Testis (tissue), 3 donors: ENCODE data around the gene PLVAP. TPM values are rescaled to one million over a fixed set of nuclear protein-coding genes. Genes with fewer than 3 reads are reported as not detected.

Experiments
- DNase-seq: peaks from one replicate; pipeline ENCODE4 v3.0.0-alpha.2; 2019
- H3K27ac ChIP-seq, 2 donors: fragments of 200-600 bp; sonication (generic); one replicate each; pipeline ENCODE4 v1.5.1; 2019
- H3K27me3 ChIP-seq: fragments of 200-600 bp; sonication (generic); one replicate; pipeline ENCODE4 v1.5.1; 2019
- H3K36me3 ChIP-seq: fragments of 200-600 bp; sonication (generic); one replicate; pipeline ENCODE4 v1.5.1; 2017; ENCODE audit warnings: low read depth; ENCODE audit errors: missing control alignments
- H3K4me1 ChIP-seq: fragments of 200-600 bp; sonication (generic); one replicate; pipeline ENCODE4 v1.5.1; 2019
- H3K4me3 ChIP-seq, 2 donors: fragments of 200-600 bp; sonication (generic); one replicate each; pipeline ENCODE4 v1.5.1; 2017 to 2019
- H3K9me3 ChIP-seq: fragments of 200-600 bp; sonication (generic); one replicate; pipeline ENCODE4 v1.5.1; 2017
- CTCF ChIP-seq, 3 experiments: fragments of 450-650 bp in 2 of 3; fragments of 200-600 bp in 1 of 3; sonication (generic) in 1 of 3; IDR thresholded peaks; one replicate each; pipeline ENCODE4 v1.5.1; 2016 to 2019; ENCODE audit warnings: antibody characterized with exemption in 3 of 3, mild to moderate bottlenecking in 2 of 3, moderate library complexity in 1 of 3
- POLR2A ChIP-seq: fragments of 450-650 bp; IDR thresholded peaks from one replicate; pipeline ENCODE4 v1.6.1; 2017; ENCODE audit warnings: antibody characterized with exemption, mild to moderate bottlenecking, moderate library complexity
- WGBS, 2 donors: methylation state at CpG; one replicate each; pipeline ENCODE4 v1.1.5; 2018; 5-methylcytosine and 5-hydroxymethylcytosine counted together
- intact Hi-C: fragments of 100-400 bp; cut with DNase I; formaldehyde crosslinking; loops from one replicate; pipeline ENCODE4 v1.15.1; 2023; ENCODE audit warnings: low total_unique reads
- polyA plus RNA-seq: library from polyadenylated mRNA; stranded (reverse); fragments of 350-450 nt; fragmentation: Illumina TruSeq; extraction: RNeasy Lipid Tissue Mini Kit (QIAGEN cat#74804); gene quantifications from one replicate; pipeline ENCODE4 v1.2.3, GENCODE V29; 2014; ENCODE audit warnings: low read depth, low replicate concordance; ENCODE audit not compliant: insufficient read depth
- total RNA-seq, 2 donors: library from RNA; depleted of rRNA; stranded (reverse); fragments of >200 nt; gene quantifications; one replicate each; pipeline ENCODE4 v1.2.3, GENCODE V29; 2016

PLVAP gene
- total and polyA plus RNA-seq, 3 donors from 2014 or later: 3.4 to 20.5 (median 4.4) TPM

GRCh38 chr19:17415121-17415520, 38.0 kb upstream of the PLVAP start:
- 41 to 47% methylated on average over 6 of the region's 6 CpGs for WGBS, 2 donors
- Histone ChIP-seq H3K36me3 (no peaks in the 10 kb centered on the region), H3K4me1 (peaks cover 15% of the 10 kb centered on the region), H3K9me3 (no peaks in the 10 kb centered on the region), H3K27me3 (no peaks in the 10 kb centered on the region), H3K27ac (peak overlapping the region; percentile 9 to 76), H3K4me3 (no peak overlapping the region)
- DNase-seq: no peak
- TF ChIP-seq CTCF (IDR thresholded peaks at IDR 0.05) (no peak), POLR2A (no peak)
- intact Hi-C loops: no loop called here

GRCh38 chr19:17414097-17414496, 37.0 kb upstream of the PLVAP start:
- TF ChIP-seq POLR2A: no peak
- no peak for TF ChIP-seq CTCF (IDR thresholded peaks at IDR 0.05)
- no peak for DNase-seq
- Histone ChIP-seq H3K9me3 (no peaks in the 10 kb centered on the region), H3K4me1 (peaks cover 12% of the 10 kb centered on the region), H3K36me3 (no peaks in the 10 kb centered on the region), H3K4me3 (no peak overlapping the region), H3K27me3 (no peaks in the 10 kb centered on the region), H3K27ac (peak overlapping the region; percentile 9 to 76)
- intact Hi-C loops: no loop called here
- WGBS, 2 donors: 89% methylated on average over 8 of the region's 8 CpGs

- 89 to 91% methylated on average over 11 of the region's 11 CpGs for WGBS, 2 donors
- no peaks in the 10 kb centered on the region for H3K9me3 ChIP-seq
- peaks cover 8% of the 10 kb centered on the region for H3K4me1 ChIP-seq
- H3K36me3 ChIP-seq: no peaks in the 10 kb centered on the region
- H3K27ac ChIP-seq: peak overlapping the region in 1 of 2 donors; percentile 36
- intact Hi-C loops: no loop called here
- TF ChIP-seq POLR2A (no peak), CTCF (IDR thresholded peaks at IDR 0.05) (no peak)
- H3K27me3 ChIP-seq: no peaks in the 10 kb centered on the region
- no peak for DNase-seq
- H3K4me3 ChIP-seq: no peak overlapping the region
Measured at GRCh38 chr19:17411801-17412200, 34.7 kb upstream of the PLVAP start.

- H3K4me3 ChIP-seq: no peak overlapping the region
- peaks cover 16% of the 10 kb centered on the region for H3K4me1 ChIP-seq
- H3K36me3 ChIP-seq: no peaks in the 10 kb centered on the region
- no peak for TF ChIP-seq CTCF (IDR thresholded peaks at IDR 0.05)
- no peak for TF ChIP-seq POLR2A
- H3K27ac ChIP-seq: no peak overlapping the region
- H3K9me3 ChIP-seq: no peaks in the 10 kb centered on the region
- WGBS, 2 donors: 77 to 89% methylated on average over 9 of the region's 9 CpGs
- DNase-seq: peak; percentile 55
- no peaks in the 10 kb centered on the region for H3K27me3 ChIP-seq
- intact Hi-C loops: no loop called here
Measured at GRCh38 chr19:17409990-17410389, 32.8 kb upstream of the PLVAP start.

- intact Hi-C loops: no loop called here
- no peak for DNase-seq
- Histone ChIP-seq H3K9me3 (no peaks in the 10 kb centered on the region), H3K36me3 (no peaks in the 10 kb centered on the region), H3K27me3 (no peaks in the 10 kb centered on the region), H3K4me1 (peaks cover 8% of the 10 kb centered on the region), H3K4me3 (peak overlapping the region in 1 of 2 donors; percentile 38), H3K27ac (peak overlapping the region; percentile 85 to 94)
- 37 to 53% methylated on average over 2 of the region's 2 CpGs for WGBS, 2 donors
- TF ChIP-seq POLR2A (no peak), CTCF (IDR thresholded peaks at IDR 0.05) (no peak)
Measured at GRCh38 chr19:17406887-17407196, 29.7 kb upstream of the PLVAP start.
